Measurements from ENCODE around the gene MYOM3. TPM values are rescaled to one million over a fixed set of nuclear protein-coding genes. Genes with fewer than 3 reads are reported as not detected.

The MYOM3 gene
- polyA plus RNA-seq, 1 donor (not counting 4 experiments of a cell fraction or from before 2014, with no cell fraction given): 0.49 TPM

DNA sequence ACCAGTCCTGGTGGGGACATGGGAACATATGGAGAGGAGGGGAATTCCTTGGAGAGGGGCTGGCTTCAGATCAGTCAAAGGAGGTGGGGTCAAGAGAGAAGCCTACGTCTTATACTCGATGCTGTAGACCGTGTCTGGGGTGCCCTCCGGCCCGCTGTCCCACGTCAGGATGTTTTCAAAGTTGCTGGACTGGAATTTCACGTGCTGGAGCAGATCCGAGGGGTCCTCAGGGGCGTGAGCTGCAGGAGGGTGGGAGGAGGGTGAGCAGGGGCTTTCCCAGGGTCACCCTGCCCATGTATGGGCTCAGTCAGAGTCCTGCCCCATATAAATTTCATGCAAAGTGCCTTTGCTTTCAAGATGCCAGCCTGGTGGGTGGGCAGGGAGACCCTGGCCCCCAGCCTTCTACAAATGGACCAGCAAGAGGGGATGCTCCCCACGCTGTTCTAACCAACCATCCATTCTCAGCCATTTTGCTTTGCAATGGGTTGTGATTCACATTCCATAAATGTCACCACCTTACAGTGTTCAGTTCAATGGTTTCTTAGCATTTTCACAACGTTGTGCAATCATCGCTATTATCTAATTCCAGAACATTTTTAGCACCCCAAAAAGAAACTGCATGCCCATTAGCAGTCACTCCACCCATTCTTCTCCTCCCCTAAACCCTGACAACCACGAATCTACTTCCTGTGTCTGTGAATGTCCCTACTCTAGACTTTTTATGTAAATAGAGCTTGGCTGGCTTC, 26.7 kb upstream of the MYOM3 start:
- no peaks in the 10 kb centered on the region for H3K9me3 ChIP-seq (ENCODE audit: control insufficient read depth, low read depth, low read length)
- TF ChIP-seq EZH2 (IDR thresholded peaks at IDR 0.05; ENCODE audit: low read length): no peak
- TF ChIP-seq, protein P1, sequence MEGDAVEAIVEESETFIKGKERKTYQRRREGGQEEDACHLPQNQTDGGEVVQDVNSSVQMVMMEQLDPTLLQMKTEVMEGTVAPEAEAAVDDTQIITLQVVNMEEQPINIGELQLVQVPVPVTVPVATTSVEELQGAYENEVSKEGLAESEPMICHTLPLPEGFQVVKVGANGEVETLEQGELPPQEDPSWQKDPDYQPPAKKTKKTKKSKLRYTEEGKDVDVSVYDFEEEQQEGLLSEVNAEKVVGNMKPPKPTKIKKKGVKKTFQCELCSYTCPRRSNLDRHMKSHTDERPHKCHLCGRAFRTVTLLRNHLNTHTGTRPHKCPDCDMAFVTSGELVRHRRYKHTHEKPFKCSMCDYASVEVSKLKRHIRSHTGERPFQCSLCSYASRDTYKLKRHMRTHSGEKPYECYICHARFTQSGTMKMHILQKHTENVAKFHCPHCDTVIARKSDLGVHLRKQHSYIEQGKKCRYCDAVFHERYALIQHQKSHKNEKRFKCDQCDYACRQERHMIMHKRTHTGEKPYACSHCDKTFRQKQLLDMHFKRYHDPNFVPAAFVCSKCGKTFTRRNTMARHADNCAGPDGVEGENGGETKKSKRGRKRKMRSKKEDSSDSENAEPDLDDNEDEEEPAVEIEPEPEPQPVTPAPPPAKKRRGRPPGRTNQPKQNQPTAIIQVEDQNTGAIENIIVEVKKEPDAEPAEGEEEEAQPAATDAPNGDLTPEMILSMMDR (optimal IDR thresholded peaks at IDR 0.05 in 1 of 3, IDR thresholded peaks at IDR 0.05 in 1 of 3, conservative IDR thresholded peaks at IDR 0.05 in 1 of 3; ENCODE audit: extremely low read depth in 1 of 3, insufficient read depth in 2 of 3, low read length in 3 of 3): no peak
- H3K27me3 ChIP-seq (ENCODE audit: control insufficient read depth, extremely low read depth, insufficient read depth, low read length): no peaks in the 10 kb centered on the region
- peaks cover 14% of the 10 kb centered on the region for H3K4me1 ChIP-seq (ENCODE audit: control insufficient read depth, extremely low read depth, insufficient read depth, low read length)
- H3K79me2 ChIP-seq (ENCODE audit: control insufficient read depth, insufficient read depth, low read length): no peaks in the 10 kb centered on the region
- H3K9me1 ChIP-seq (ENCODE audit: control insufficient read depth, extremely low read depth, insufficient read depth, low read length): no peaks in the 10 kb centered on the region
- H4K20me1 ChIP-seq (ENCODE audit: control insufficient read depth, extremely low read depth, insufficient read depth, low read length): no peaks in the 10 kb centered on the region
- FAIRE-seq (no peak), DNase-seq (ENCODE audit: low read depth, low spot score) (no peak)
- no peak overlapping the region for H3K9ac ChIP-seq (ENCODE audit: control insufficient read depth, extremely low read depth, insufficient read depth, low read length)
- no peak overlapping the region for H2AFZ ChIP-seq (ENCODE audit: control insufficient read depth, low read length)
- H3K27ac ChIP-seq (ENCODE audit: control insufficient read depth, insufficient read depth, low read length): no peak overlapping the region
- H3K4me2 ChIP-seq (ENCODE audit: control insufficient read depth, extremely low read depth, insufficient read depth, low read depth, low read length): no peak overlapping the region
- H3K36me3 ChIP-seq (ENCODE audit: control insufficient read depth in 2 of 2, extremely low read depth in 1 of 2, insufficient read depth in 2 of 2, low read length in 2 of 2): no peaks in the 10 kb centered on the region
- H3K4me3 ChIP-seq (ENCODE audit: control insufficient read depth in 2 of 3, extremely low read depth in 1 of 3, insufficient read depth in 2 of 3, low read depth in 1 of 3, low read length in 3 of 3): no peak overlapping the region
- dilution Hi-C loops (cut with MboI; ENCODE audit: extremely low pct_ligation_motif_present, low sequenced_read_pairs): no loop called here

DNA sequence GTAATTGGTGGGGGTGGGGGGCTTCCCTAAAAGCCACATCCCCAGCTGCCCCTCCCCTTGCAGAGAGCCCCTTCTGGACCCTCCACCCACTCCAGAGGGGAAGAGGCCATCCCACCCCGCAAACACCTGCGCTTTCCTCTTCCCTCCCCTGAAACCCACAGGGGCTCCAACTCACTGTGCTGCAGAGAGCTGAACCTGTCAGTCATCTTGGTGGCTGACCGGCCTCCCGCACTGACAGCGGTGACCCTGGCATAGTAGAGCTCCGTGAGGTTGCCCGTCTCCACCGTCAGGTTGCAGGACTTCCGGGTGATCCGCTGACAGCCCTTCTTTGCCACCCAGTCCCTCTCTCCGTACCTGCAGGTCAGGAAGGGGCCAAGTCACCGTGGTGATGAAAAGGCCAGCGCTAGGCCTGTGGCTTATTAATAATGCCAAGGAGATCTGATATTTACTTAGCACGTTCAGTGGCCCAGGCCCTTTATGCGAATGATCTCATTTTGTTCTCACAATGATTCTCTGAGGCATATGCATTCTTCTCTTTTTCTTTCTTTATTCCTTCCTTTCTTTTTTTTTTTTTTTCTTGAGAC, 25.1 kb upstream of the MYOM3 start:
- no peaks in the 10 kb centered on the region for H4K20me1 ChIP-seq (ENCODE audit: control insufficient read depth, extremely low read depth, insufficient read depth, low read length)

More for the DNA sequence above, 25.1 kb upstream of the MYOM3 start:
- TF ChIP-seq EZH2 (IDR thresholded peaks at IDR 0.05; ENCODE audit: low read length): no peak
- TF ChIP-seq, protein P1 (optimal IDR thresholded peaks at IDR 0.05 in 1 of 3, IDR thresholded peaks at IDR 0.05 in 1 of 3, conservative IDR thresholded peaks at IDR 0.05 in 1 of 3; ENCODE audit: extremely low read depth in 1 of 3, insufficient read depth in 2 of 3, low read length in 3 of 3): no peak
- H3K27ac ChIP-seq (ENCODE audit: control insufficient read depth, insufficient read depth, low read length): no peak overlapping the region
- H3K4me3 ChIP-seq (ENCODE audit: control insufficient read depth in 2 of 3, extremely low read depth in 1 of 3, insufficient read depth in 2 of 3, low read depth in 1 of 3, low read length in 3 of 3): no peak overlapping the region
- FAIRE-seq: no peak
- no peaks in the 10 kb centered on the region for H3K9me3 ChIP-seq (ENCODE audit: control insufficient read depth, low read depth, low read length)
- no peaks in the 10 kb centered on the region for H3K27me3 ChIP-seq (ENCODE audit: control insufficient read depth, extremely low read depth, insufficient read depth, low read length)
- dilution Hi-C loops (cut with MboI; ENCODE audit: extremely low pct_ligation_motif_present, low sequenced_read_pairs): no loop called here
- no peaks in the 10 kb centered on the region for H3K79me2 ChIP-seq (ENCODE audit: control insufficient read depth, insufficient read depth, low read length)
- H3K4me1 ChIP-seq (ENCODE audit: control insufficient read depth, extremely low read depth, insufficient read depth, low read length): peaks cover 2% of the 10 kb centered on the region
- no peaks in the 10 kb centered on the region for H3K36me3 ChIP-seq (ENCODE audit: control insufficient read depth in 2 of 2, extremely low read depth in 1 of 2, insufficient read depth in 2 of 2, low read length in 2 of 2)
- H3K9ac ChIP-seq (ENCODE audit: control insufficient read depth, extremely low read depth, insufficient read depth, low read length): no peak overlapping the region
- no peak for DNase-seq (ENCODE audit: low read depth, low spot score)
- no peaks in the 10 kb centered on the region for H3K9me1 ChIP-seq (ENCODE audit: control insufficient read depth, extremely low read depth, insufficient read depth, low read length)
- H2AFZ ChIP-seq (ENCODE audit: control insufficient read depth, low read length): no peak overlapping the region
- no peak overlapping the region for H3K4me2 ChIP-seq (ENCODE audit: control insufficient read depth, extremely low read depth, insufficient read depth, low read depth, low read length)
